Fibroblast of lung (primary cell): ENCODE measurements around the gene CEP72. TPM values are rescaled to one million over a fixed set of nuclear protein-coding genes. Genes with fewer than 3 reads are reported as not detected.

Experiments
- DNase-seq, 2 donors: peaks; one replicate each; pipeline versions ENCODE4 v3.0.0 to v3.0.0-alpha.2; 2010; ENCODE audit warnings: low read depth in 2 of 2
- H2AFZ ChIP-seq: 2 replicates; pipeline ENCODE4 v1.5.1; 2012; ENCODE audit warnings: low read length, control low read depth, inconsistent platforms
- H3K27ac ChIP-seq: 2 replicates; pipeline ENCODE4 v1.5.1; 2011; ENCODE audit warnings: low read length, control low read depth; ENCODE audit not compliant: insufficient read depth
- H3K27me3 ChIP-seq: 2 replicates; pipeline ENCODE4 v1.5.1; 2011; ENCODE audit warnings: mild to moderate bottlenecking, low read length; ENCODE audit not compliant: control insufficient read depth, insufficient read depth
- H3K36me3 ChIP-seq: 2 replicates; pipeline ENCODE4 v1.5.1; 2011; ENCODE audit warnings: low read length; ENCODE audit not compliant: control insufficient read depth, insufficient read depth
- H3K4me1 ChIP-seq: 2 replicates; pipeline ENCODE4 v1.5.1; 2011; ENCODE audit warnings: low read length; ENCODE audit not compliant: control insufficient read depth, insufficient read depth; ENCODE audit errors: extremely low read depth
- H3K4me2 ChIP-seq: 2 replicates; pipeline ENCODE4 v1.5.1; 2011; ENCODE audit warnings: low read length, control low read depth; ENCODE audit not compliant: insufficient read depth; ENCODE audit errors: extremely low read depth
- H3K4me3 ChIP-seq, 4 experiments: fragments of 200-600 bp in 1 of 4; sonication (generic) in 1 of 4; replicated peaks in 1 of 4; 2 replicates each; pipeline ENCODE4 v1.5.1; 2011 to 2016; ENCODE audit warnings: low read length in 4 of 4, low read depth in 3 of 4, mild to moderate bottlenecking in 3 of 4, control low read depth in 2 of 4, inconsistent platforms in 1 of 4, mixed read lengths in 1 of 4; ENCODE audit not compliant: insufficient read depth in 1 of 4; ENCODE audit errors: control extremely low read depth in 1 of 4
- H3K79me2 ChIP-seq: 2 replicates; pipeline ENCODE4 v1.5.1; 2012; ENCODE audit warnings: mild to moderate bottlenecking, low read length, inconsistent platforms; ENCODE audit not compliant: control insufficient read depth, insufficient read depth
- H3K9ac ChIP-seq: 2 replicates; pipeline ENCODE4 v1.5.1; 2011; ENCODE audit warnings: mild to moderate bottlenecking, low read length, control low read depth; ENCODE audit not compliant: insufficient read depth
- H3K9me3 ChIP-seq: 2 replicates; pipeline ENCODE4 v1.5.1; 2012; ENCODE audit warnings: low read depth, low read length; ENCODE audit not compliant: control insufficient read depth, insufficient read depth
- H4K20me1 ChIP-seq: 2 replicates; pipeline ENCODE4 v1.5.1; 2011; ENCODE audit warnings: low read length; ENCODE audit not compliant: control insufficient read depth, insufficient read depth; ENCODE audit errors: extremely low read depth
- EZH2 ChIP-seq: IDR thresholded peaks from 2 replicates; pipeline ENCODE4 v1.5.1; 2012; ENCODE audit warnings: low read length, control low read depth, mild to moderate bottlenecking; ENCODE audit errors: missing control alignments
- polyA plus RNA-seq, 2 donors: library from polyadenylated mRNA; depleted of rRNA in 1 of 2; stranded (reverse) in 1 of 2; unstranded in 1 of 2; fragments of >200 nt; gene quantifications; 2 replicates each; pipeline ENCODE4 v1.2.1, GENCODE V29; 2011 to 2012; ENCODE audit warnings: missing spikeins in 1 of 2
- total RNA-seq: library from RNA; depleted of rRNA; stranded (reverse); fragments of >200 nt; gene quantifications from 2 replicates; pipeline ENCODE4 v1.2.1, GENCODE V29; 2014
- TF ChIP-seq, protein P1 (sequence below), 2 donors: IDR thresholded peaks in 1 of 2; conservative IDR thresholded peaks in 1 of 2; 1 replicate in 1 of 2; 2 replicates in 1 of 2; pipeline ENCODE4 v1.5.1; 2011 to 2012; ENCODE audit warnings: low read length in 2 of 2, control low read depth in 1 of 2, inconsistent platforms in 1 of 2, low read depth in 1 of 2, mild to moderate bottlenecking in 1 of 2

CEP72 gene
- total and polyA plus RNA-seq, 2 donors (not counting 1 experiment from before 2014, with no cell fraction given), result 0.92 to 2.5 TPM

GRCh38 chr5:616484-617039 lies 4.4 kb downstream of the CEP72 start:
- no peak for DNase-seq
- no peak overlapping the region for H3K9ac ChIP-seq

GRCh38 chr5:617896-618295 lies 5.8 kb downstream of the CEP72 start:
- Histone ChIP-seq H3K4me1 (no peaks in the 10 kb centered on the region), H3K79me2 (peaks cover 21% of the 10 kb centered on the region)

More at GRCh38 chr5:616484-617039, 4.4 kb downstream of the CEP72 start:
- H3K4me1 ChIP-seq, result no peaks in the 10 kb centered on the region
- H3K27ac ChIP-seq, result no peak overlapping the region
- no peaks in the 10 kb centered on the region for H3K9me3 ChIP-seq
- TF ChIP-seq, protein P1, sequence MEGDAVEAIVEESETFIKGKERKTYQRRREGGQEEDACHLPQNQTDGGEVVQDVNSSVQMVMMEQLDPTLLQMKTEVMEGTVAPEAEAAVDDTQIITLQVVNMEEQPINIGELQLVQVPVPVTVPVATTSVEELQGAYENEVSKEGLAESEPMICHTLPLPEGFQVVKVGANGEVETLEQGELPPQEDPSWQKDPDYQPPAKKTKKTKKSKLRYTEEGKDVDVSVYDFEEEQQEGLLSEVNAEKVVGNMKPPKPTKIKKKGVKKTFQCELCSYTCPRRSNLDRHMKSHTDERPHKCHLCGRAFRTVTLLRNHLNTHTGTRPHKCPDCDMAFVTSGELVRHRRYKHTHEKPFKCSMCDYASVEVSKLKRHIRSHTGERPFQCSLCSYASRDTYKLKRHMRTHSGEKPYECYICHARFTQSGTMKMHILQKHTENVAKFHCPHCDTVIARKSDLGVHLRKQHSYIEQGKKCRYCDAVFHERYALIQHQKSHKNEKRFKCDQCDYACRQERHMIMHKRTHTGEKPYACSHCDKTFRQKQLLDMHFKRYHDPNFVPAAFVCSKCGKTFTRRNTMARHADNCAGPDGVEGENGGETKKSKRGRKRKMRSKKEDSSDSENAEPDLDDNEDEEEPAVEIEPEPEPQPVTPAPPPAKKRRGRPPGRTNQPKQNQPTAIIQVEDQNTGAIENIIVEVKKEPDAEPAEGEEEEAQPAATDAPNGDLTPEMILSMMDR (conservative IDR thresholded peaks at IDR 0.05 in 1 of 2, IDR thresholded peaks at IDR 0.05 in 1 of 2; ENCODE audit: low read depth in 1 of 2, low read length in 2 of 2), result no peak
- TF ChIP-seq EZH2, result no peak
- H2AFZ ChIP-seq, result no peak overlapping the region
- H3K27me3 ChIP-seq, result no peaks in the 10 kb centered on the region
- no peak overlapping the region for H3K4me3 ChIP-seq
- no peaks in the 10 kb centered on the region for H4K20me1 ChIP-seq
- H3K36me3 ChIP-seq, result peaks cover 1% of the 10 kb centered on the region
- H3K4me2 ChIP-seq, result no peak overlapping the region
- peaks cover 26% of the 10 kb centered on the region for H3K79me2 ChIP-seq

GRCh38 chr5:618450-618849 lies 6.3 kb downstream of the CEP72 start:
- Histone ChIP-seq H4K20me1 (no peaks in the 10 kb centered on the region), H3K36me3 (peaks cover 1% of the 10 kb centered on the region), H3K4me3 (no peak overlapping the region), H2AFZ (no peak overlapping the region), H3K9me3 (no peaks in the 10 kb centered on the region), H3K79me2 (peaks cover 19% of the 10 kb centered on the region), H3K27me3 (no peaks in the 10 kb centered on the region), H3K4me1 (no peaks in the 10 kb centered on the region), H3K9ac (no peak overlapping the region), H3K27ac (no peak overlapping the region), H3K4me2 (no peak overlapping the region)
- DNase-seq, result no peak
- TF ChIP-seq EZH2, result no peak
- TF ChIP-seq, protein P1 (conservative IDR thresholded peaks at IDR 0.05 in 1 of 2, IDR thresholded peaks at IDR 0.05 in 1 of 2; ENCODE audit: low read depth in 1 of 2, low read length in 2 of 2), result no peak

More at GRCh38 chr5:617896-618295, 5.8 kb downstream of the CEP72 start:
- H3K4me3 ChIP-seq, result no peak overlapping the region
- no peak for DNase-seq
- no peak overlapping the region for H3K27ac ChIP-seq
- H2AFZ ChIP-seq, result no peak overlapping the region
- no peaks in the 10 kb centered on the region for H3K27me3 ChIP-seq
- H3K4me2 ChIP-seq, result no peak overlapping the region
- no peak overlapping the region for H3K9ac ChIP-seq
- H3K9me3 ChIP-seq, result no peaks in the 10 kb centered on the region
- H3K36me3 ChIP-seq, result peaks cover 1% of the 10 kb centered on the region
- no peaks in the 10 kb centered on the region for H4K20me1 ChIP-seq
- no peak for TF ChIP-seq EZH2
- TF ChIP-seq, protein P1 (conservative IDR thresholded peaks at IDR 0.05 in 1 of 2, IDR thresholded peaks at IDR 0.05 in 1 of 2; ENCODE audit: low read depth in 1 of 2, low read length in 2 of 2), result no peak
